ENCODE results near the gene IFT57.

- TF ChIP-seq CTCF (tag by site-specific recombination; IDR thresholded peaks at IDR 0.05) (no peak), ZNF214 (tag by site-specific recombination; IDR thresholded peaks at IDR 0.05; ENCODE audit: borderline replicate concordance) (no peak), ZNF184 (tag by site-specific recombination; IDR thresholded peaks at IDR 0.05) (no peak), YY1 (tag by site-specific recombination; IDR thresholded peaks at IDR 0.05) (no peak), ZNF530 (tag by site-specific recombination; IDR thresholded peaks at IDR 0.05; ENCODE audit: low read depth) (no peak), ZNF274 (IDR thresholded peaks at IDR 0.05; ENCODE audit: low read length) (no peak), ZNF274 (tag by site-specific recombination; IDR thresholded peaks at IDR 0.05; ENCODE audit: borderline replicate concordance) (no peak), ZBTB8A (tag by site-specific recombination; IDR thresholded peaks at IDR 0.05) (no peak)
Measured at GRCh38 chr3:108221393-108221792, 831 bp downstream of the IFT57 start.

All from HEK293 (cell line).